Effector CD4-positive, alpha-beta T cell (primary cell): ENCODE measurements around the gene DPEP1.

ENCODE experiments used
- DNase-seq: peaks from one replicate; pipeline ENCODE4 v3.0.0-alpha.2; 2020

DPEP1 gene

GRCh38 chr16:89599902-89600301 is 13.5 kb upstream of the DPEP1 start:
- no peak for DNase-seq

- DNase-seq, result no peak
Observed at GRCh38 chr16:89600427-89600826, 13.0 kb upstream of the DPEP1 start.

- no peak for DNase-seq
Observed at GRCh38 chr16:89600956-89601355, 12.5 kb upstream of the DPEP1 start.

GRCh38 chr16:89601906-89602272 is 11.6 kb upstream of the DPEP1 start:
- no peak for DNase-seq

GRCh38 chr16:89602273-89602951 is 11.0 kb upstream of the DPEP1 start:
- peak; percentile 32 for DNase-seq

- DNase-seq, result no peak
Observed at GRCh38 chr16:89602952-89603590, 10.4 kb upstream of the DPEP1 start.

- no peak for DNase-seq
Observed at GRCh38 chr16:89604764-89605163, 8.7 kb upstream of the DPEP1 start.

- no peak for DNase-seq
Observed at GRCh38 chr16:89605186-89605970, 8.1 kb upstream of the DPEP1 start.

GRCh38 chr16:89606006-89606405 is 7.4 kb upstream of the DPEP1 start:
- DNase-seq, result no peak

GRCh38 chr16:89607453-89607852 is 6.0 kb upstream of the DPEP1 start:
- DNase-seq, result no peak

GRCh38 chr16:89607937-89608740 is 5.3 kb upstream of the DPEP1 start:
- no peak for DNase-seq

GRCh38 chr16:89610108-89610453 is 3.4 kb upstream of the DPEP1 start:
- no peak for DNase-seq

GRCh38 chr16:89612415-89613166 is 851 bp upstream of the DPEP1 start:
- no peak for DNase-seq

- DNase-seq, result no peak
Observed at GRCh38 chr16:89613954-89614459, 565 bp downstream of the DPEP1 start.

GRCh38 chr16:89615176-89615575 is 1.7 kb downstream of the DPEP1 start:
- DNase-seq, result no peak

GRCh38 chr16:89615596-89616090 is 2.2 kb downstream of the DPEP1 start:
- no peak for DNase-seq

GRCh38 chr16:89616623-89617022 is 3.2 kb downstream of the DPEP1 start:
- no peak for DNase-seq

GRCh38 chr16:89617036-89617435 is 3.6 kb downstream of the DPEP1 start:
- no peak for DNase-seq

GRCh38 chr16:89618109-89618998 is 4.9 kb downstream of the DPEP1 start:
- no peak for DNase-seq

- DNase-seq, result no peak
Observed at GRCh38 chr16:89619840-89620239, 6.4 kb downstream of the DPEP1 start.

- DNase-seq, result no peak
Observed at GRCh38 chr16:89620406-89620841, 7.0 kb downstream of the DPEP1 start.
